GM21390 (cell line): ENCODE results near the gene SYNDIG1.

Source experiments
- ATAC-seq: cut with Tn5 transposase; IDR thresholded peaks from one replicate; pipeline ENCODE4 v1.9.1; 2021; ENCODE audit not compliant: unreplicated experiment

SYNDIG1 gene

DNA sequence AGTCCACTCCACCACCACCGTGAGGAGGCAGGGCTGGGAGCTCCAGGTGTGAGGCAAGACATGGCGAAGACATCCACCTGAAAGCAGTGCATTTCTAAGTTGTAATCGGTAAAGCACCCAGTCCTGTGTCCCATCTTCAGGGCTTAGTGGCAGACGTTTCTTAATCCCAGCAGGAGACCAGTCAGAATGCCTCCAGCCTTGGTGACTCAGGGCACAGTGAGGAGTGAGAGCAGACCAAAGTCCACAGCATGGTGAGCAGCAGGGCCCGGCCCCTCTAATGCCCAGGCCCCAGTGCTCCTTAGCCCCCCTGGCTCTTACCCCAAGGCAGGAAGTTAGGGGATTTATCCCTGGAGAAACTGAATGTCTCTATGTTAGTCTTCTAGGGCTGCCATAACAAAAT is 183.9 kb downstream of the SYNDIG1 start:
- no peak for ATAC-seq

DNA sequence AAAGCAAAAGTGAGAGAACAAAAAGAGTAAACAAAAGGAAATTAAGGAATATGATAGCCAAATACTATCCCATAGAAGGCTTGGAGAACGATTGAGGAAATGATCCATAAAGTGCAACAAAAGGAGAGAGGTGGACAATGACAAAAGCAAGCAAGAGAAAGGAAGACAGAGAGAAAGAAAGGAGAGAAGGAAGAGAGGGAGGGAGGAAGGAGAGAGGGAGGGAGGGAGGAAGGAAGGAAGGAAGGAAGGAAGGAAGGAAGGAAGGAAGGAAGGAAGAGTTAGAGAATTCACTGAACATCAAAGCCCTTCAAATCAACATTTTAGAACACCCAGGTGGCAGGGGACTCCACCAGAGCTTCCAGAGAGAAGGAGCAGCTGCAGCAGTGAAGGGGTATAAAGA is 185.0 kb downstream of the SYNDIG1 start:
- no peak for ATAC-seq

DNA sequence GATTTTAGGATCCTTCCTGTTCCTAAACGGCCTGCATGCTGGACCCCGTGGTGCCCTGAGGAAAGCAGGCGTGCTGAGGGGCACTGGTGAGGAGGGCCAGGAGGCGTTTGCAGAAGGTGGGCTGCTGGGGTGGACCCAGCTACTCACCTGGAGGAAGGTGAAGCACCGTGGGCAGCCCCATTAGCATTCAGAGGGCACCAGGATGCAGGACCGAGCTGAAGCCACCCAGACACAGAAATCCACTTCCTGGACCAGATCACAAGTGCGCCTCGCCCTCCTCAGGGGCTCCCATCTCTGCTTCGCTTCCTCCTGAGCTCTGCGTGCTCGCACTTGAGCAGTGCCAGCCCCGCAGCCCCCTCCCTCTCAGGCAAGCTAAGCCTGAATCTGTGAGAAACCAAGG is 187.0 kb downstream of the SYNDIG1 start:
- no peak for ATAC-seq

DNA sequence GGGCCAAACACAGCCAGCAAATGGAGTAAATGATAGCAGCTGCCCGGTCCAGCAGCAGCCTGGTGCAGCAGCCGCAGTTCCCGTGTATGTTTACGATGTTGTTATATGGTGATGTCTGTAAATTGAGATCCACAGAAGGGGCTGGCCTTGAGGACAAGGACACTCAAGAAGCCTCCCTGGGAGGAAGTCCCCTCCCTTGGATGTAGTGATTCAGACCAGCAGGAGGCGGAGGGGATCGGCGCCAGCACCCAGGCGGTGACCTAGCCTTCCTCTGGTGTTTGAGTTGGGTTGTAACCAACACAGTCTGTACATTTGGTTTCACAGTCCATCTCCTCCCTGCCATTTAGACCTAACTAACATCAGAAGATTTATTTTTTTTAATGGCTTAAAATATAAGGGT is 187.8 kb downstream of the SYNDIG1 start:
- ATAC-seq: no peak

DNA sequence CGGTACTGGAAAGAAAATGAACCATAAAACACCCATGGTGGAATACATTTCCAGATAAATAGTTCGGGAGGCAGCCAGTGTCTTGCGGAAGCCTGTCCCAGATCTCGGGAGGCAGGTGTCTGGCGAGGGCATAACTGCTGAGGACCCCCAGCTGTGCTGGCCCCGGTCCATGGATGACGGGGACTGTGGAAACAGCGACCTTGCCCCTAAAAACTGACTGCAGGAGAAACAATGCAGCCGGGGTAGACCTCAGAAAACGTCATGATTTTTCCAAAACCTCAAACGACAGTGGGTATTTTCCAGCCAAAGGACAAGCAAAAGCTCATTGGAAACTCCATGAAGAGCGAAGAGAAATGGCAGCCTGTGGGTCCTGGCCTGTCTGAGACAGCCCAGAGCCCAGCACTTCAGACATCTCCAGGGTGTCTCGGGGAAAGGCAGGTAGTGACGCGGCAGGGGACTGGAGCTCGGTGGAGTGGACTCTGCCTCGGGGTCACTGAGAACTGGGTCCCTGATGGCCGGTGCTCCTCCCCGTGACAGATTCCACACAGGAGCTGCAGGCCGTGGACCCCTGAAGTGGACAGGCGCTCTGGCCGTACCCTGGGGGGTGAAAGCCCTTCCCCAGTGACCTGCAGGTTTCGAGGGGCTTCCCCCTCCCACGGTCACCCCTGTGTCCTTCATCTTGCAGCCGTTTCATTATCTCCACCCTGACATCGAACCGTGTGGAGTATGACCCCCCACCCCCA is 188.6 kb downstream of the SYNDIG1 start:
- ATAC-seq: no peak

DNA sequence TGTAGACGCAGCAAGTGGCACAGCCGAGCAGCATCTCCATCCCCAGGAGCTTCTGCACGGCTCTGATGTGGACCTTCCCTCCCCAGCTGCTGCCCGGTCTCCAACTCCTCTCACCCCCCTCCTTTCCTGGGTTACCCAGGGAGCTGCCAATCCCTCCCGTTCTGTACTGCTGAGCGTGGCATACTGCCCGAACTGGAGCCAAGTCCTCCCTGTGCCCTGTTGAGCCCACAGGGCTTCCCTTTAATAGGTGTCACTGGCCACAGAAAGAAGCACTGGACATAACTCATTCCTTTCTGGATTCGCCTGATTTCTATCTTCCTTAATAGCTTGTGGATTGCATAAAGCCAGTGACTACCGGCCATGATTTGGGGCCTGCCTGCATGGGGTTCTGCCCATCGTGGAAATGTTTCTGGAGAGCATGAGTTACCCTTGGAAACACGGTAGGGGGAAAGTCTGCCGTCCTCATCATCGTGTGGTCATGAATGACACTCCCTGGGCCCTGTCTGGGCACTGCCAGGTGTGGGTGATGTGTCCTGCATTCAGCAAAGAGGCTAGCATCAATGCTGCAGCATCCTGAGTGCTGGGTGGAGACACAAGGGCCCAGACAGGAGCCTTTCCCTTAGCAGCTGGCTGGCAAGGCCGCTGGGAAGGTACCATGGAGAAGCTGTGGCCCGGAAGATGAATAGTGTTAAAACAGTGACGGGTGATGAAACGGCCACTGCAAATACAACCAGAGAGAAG is 189.7 kb downstream of the SYNDIG1 start:
- ATAC-seq: no peak

DNA sequence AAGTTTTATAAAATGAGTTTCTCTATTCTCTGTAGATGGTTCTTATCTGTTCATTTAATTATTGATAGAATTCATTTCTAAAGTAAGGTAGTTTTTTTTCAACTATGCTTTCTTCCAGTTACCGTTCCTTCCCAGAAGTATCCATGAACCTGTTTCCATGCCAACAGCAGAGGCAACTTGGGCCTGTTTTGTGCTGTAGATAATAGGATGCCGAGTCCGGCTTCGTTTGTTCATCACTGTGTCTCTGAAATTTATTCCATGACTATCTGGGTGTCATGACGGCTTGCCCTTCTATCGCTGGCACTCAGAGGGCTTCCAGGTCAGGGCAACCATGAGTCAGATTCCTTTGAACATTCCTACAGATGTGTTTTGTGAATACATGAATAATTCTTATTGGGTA is 190.4 kb downstream of the SYNDIG1 start:
- ATAC-seq: no peak

DNA sequence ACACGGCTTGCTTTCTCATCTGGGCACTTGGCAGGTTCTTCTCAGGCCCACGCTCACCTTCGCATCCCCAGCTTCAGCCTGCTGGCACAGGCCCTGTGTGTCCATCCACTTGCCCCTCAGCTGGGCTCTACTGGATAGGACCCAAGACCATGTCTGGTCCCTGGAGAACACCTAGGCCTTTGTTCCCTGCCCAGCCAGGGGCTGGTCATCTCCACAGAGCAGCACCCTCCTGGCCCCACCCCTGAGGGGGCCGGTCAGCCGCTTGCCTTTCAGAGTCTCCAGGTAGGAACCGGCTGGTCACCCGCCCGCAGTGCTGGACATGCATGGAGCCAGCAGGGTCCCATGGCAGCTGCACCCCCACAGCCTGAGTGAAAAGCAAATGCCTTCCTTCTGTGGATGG is 191.2 kb downstream of the SYNDIG1 start:
- no peak for ATAC-seq

DNA sequence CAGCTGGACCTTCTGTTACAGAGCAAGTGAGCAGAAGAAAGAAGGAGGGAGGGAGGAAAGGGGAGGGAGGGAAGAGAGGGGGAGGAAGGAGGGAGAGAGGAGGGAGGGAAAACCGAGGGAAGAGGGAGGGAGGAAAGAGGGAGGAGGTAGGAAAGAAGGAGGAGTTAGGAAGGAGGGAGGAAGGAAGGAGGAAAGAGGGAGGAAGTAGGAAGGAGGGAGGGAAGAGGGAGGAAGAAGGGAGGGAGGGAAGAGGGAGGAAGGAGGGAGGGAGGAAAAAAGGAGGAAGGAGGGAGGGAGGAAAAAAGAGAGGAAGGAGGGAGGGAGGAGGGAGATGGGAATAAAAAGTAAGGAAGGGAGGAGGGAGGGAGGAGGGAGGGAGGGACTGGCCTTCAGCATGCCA is 191.8 kb downstream of the SYNDIG1 start:
- no peak for ATAC-seq

DNA sequence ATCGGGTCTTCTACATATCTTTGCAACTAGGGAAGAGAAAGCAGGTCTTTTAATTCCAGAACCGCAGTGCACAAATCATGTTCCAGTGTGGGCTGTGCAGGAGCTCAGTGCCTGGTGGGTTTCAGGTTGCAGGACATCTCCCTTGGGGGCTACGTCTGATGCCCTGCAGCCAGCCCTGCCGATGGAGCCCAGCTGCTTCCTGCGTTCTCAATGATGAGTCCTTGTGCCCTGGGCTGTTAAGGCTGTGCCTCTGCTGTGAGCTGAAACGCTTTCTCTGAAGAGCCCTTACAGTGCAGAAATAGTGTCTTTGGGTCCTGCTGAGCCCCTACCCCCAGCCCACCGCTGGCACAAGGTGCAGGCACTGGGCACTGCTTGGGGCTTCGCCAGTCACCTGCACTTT is 192.9 kb downstream of the SYNDIG1 start:
- ATAC-seq: no peak

DNA sequence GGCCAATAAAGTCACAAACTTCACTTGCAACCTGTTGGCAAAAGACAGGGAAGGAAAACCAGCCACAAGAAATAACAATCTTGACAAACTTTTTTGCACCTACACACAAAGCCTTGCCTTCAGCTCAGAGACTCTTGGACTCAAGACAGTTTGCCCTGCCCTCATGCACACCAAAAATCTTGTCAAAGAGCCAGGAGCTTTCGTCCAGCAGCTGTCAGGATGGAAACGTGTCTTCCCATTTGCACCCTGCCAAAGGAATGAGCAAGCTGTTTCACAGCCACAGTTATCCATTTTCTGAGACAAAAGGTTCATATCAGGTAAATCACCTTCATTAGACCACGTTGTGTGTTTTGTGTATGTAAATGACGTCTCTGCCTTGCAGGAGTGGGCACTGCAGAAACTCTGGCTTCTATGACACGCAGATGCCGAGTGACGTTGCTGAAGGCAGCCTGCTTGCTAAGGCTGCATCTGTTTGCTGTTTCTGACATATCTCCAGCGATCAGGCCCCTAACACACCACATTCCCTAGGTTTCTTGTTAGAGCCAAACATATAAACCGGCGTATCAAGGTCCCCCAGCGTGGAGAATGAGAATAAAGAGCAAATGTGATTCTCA is 193.4 kb downstream of the SYNDIG1 start:
- no peak for ATAC-seq

DNA sequence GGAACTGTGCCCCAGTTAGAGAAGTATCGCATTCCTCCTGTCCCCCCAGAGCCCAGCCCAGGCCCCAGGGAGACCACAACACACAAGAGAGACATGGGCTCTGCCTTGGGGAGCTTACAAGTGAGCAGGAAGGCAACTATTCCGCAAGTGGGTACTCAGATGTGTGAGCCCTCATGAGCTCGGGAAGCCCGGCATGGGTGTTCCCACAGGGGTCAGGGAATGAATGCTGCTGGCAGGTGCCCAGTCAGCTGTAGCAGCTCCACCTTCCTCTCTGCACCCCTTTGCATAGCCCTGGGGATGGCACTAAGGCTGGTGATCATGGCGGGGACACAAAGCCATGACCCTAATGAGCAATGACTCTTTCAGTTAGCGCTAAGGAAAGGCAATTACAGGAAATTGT is 194.1 kb downstream of the SYNDIG1 start:
- no peak for ATAC-seq

DNA sequence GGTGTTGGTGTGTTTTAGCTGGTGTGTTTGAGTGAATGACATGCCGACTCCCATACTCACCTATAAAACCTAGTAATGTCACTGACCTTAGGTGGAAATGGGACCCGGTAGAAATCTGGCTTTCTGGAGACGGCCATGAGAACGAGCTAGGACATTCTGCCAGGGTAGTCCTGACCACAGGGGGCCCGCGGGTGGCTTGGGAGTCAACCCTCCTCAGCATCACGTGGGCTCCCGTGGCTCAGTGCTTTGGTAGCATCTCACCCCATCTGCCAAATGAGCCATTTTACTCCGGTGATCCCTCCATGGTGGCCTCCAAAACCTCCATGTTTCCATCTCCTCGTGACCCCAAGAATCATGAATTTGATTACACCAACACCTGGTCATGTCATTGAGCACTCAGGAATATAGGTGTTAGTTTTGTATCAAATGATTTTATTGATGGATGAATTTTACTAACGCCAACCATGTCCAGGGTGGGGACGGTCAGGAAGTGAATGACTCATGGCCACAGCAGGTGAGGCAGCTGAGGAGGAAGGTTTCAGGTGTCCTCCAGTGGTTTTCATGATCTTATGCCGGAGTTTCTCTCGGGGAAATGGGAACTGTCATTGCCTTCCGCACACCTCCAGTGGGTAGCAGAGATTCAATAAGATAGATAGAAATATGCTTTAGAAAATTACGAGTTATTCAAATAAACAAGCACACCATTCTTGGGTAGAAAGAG is 195.0 kb downstream of the SYNDIG1 start:
- ATAC-seq: no peak

DNA sequence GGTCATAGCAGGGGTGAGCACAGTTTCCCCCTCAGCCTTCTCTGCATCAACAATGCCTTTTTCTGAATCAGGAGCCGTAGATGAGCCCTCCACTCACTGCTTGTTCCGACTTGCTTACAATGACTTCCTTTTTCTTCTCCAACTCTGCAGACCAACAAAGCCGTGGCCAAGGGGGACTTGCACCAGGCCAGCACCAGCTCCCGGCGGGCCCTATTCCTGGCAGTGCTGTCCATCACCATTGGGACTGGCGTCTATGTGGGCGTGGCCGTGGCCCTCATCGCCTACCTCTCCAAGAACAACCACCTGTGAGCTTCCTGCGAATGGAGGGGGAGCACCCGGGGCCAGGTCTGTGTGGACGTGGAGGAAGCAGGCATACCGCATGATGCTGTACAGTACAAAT is 195.8 kb downstream of the SYNDIG1 start:
- ATAC-seq: no peak

DNA sequence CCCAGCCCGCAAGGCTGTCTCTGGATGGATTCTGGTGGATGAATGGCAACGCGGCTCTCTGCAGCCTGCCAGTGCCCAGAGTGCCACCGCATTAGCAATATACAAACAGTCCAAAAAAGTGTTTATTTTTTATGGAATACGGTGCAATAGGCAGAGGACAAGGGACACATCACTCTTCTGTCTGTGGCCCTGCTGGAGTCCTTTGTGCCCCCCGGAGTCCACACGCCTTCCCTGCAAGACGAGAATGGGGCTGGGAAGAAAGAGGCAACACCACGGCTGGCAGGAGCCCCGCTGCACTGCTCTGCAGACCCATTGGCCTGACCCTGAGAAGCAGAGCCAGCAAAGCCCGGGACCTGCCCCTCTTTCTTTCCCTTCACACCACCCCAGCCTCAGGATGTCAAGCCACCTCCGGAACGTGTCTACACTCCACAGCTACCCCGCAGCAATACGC is 196.3 kb downstream of the SYNDIG1 start:
- no peak for ATAC-seq

DNA sequence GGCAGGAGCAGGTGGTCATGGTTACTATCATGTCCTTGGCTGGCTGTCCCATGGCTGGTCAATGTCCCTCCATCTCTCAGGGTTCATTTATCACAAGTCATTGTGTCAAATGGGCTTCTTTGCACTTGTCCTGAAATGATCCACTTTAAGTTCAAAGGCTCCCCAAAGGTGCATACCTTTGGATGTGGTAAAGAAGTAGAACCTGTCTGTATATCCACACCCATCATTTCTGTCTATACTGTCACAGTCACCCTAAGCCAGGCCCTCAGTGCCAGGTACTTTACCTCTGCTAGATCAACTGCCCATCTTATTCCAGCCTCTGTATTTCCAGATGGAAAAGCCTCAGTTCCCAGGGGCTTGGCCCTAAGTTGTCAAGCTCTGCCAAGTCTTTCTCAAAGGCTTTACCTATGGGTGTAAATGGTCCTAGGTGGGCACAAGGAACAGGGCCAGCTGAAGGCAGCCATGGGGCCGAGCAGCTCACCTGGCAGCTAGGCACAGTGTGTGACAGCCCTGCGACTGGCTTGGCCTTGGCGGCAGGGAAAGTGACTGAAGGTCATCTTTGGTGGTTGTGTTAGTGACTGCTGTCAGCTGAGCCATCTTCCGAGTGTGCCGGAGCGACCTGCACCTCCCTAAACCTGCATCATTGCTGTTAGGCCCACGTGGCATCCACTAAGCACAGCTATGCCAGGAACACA is 198.4 kb downstream of the SYNDIG1 start:
- ATAC-seq: no peak

DNA sequence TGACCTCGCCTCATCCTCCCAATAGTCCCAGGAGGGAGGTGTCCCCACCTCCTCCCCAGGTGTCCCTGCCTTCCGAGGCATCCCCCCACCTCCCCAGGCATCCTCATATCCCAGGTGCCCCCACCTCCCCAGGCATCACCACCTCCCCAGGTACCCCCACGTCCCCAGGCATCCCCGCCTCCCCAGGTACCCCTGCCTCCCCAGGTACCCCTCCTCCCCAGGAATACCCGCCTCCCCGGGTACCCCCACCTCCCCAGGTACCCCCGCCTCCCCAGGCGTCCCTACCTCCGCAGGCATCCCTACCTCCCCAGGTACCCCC is 198.9 kb downstream of the SYNDIG1 start:
- ATAC-seq: no peak

DNA sequence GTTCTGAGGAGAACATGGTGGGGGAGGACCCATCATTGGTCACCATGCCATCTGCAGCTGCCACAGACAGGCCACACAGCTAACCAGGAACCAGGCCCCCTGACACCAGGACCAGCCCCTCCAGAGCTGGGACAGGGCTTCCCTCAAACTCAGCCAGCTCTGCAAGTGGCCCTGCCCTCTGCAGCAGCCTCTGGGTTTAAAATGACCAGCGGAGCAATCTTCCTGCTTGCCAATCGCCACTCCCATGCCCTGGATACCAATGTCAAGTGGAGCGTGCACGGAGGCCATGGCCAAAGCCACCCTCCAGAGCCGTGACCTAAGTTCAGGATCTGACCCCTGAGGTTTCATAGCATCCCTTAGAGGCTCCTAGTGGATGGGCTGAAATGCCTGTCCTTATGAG is 199.4 kb downstream of the SYNDIG1 start:
- ATAC-seq: no peak

DNA sequence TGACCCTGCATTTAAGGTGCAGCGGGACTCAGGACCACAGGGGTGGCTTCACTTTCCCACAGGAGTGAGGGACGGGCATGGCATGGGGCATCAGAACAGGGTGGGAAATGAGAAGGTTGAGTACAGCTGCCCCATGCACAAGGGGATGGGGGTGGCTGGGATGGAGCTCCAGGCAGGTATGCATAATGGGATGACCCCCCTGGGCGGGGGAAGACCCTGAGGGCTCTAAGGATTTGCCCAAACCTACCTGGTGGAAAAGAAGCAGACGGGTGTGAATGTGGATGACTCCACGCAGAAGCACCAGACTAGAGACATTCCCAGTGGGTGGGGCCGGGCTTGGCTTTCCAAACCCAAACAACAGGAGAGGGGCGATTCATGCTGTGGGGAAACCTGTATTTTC is 200.3 kb downstream of the SYNDIG1 start:
- no peak for ATAC-seq

DNA sequence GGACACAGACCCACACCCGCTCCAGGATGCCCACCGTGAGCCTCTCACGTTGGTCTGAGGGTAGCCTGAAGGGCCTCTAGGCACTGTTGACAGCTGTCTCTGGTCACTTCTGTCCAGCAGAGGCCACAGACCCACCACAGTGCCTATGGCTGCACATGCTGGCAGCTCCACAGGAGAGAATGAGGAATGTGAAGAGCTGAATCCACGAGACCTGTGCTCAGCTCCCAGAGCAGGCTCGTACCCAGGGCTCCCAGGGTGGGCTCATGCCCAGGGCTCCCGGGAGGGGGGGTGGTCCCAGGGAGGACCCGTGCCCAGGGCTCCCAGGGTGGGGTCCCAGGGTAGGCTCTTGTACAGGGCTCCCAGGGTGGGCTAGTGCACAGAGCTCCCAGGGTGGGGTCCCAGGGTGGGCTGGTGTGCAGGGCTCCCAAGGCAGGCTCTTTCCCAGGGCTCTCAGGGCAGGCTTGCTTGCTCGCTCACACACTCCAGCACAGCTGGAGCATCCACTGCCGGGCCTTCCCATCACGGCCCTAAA is 201.0 kb downstream of the SYNDIG1 start:
- ATAC-seq: no peak

DNA sequence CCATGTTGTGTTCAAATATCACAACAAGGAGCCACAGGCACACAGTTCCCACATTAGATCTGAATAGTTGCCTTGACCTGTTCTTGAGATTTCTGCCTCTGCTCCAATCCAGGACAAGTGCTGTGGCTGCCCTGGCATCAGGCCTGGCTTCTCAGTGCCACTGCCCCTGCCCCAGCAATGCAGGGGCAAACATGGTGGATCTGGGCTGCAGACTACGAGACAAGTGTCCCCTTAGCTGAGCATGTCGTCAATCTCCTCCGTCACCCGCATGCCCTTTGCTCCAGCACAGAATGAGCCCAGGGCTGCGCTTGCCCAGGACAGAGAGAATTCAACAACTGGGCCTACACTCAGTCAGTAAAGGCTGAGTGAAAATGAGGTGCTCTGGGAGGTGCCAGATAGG is 201.6 kb downstream of the SYNDIG1 start:
- no peak for ATAC-seq
